Stimulated activated CD8-positive, alpha-beta memory T cell treated with anti-CD3 and anti-CD28 coated beads, Interleukin-4, amount 100 ng/mL, for 48 hours (primary cell): ENCODE results near the gene PCDH9.
"Not testable (repeated sequence)": the region's sequence is repeated elsewhere in the genome, so short reads cannot be mapped to it uniquely, and the experiment has no call there.

Experiments used
- DNase-seq: peaks from one replicate; pipeline ENCODE4 v3.0.0-alpha.2; 2020

PCDH9 gene

GRCh38 chr13:67123165-67123564 lies 107.0 kb downstream of the PCDH9 start:
- DNase-seq, result no peak

GRCh38 chr13:67122251-67122650 lies 107.9 kb downstream of the PCDH9 start:
- DNase-seq, result no peak

GRCh38 chr13:67120872-67121531 lies 109.1 kb downstream of the PCDH9 start:
- no peak for DNase-seq

GRCh38 chr13:67119481-67119894 lies 110.6 kb downstream of the PCDH9 start:
- DNase-seq, result no peak

- DNase-seq, result no peak
Observed at GRCh38 chr13:67118277-67118676, 111.9 kb downstream of the PCDH9 start.

GRCh38 chr13:67117010-67117550 lies 113.1 kb downstream of the PCDH9 start:
- no peak for DNase-seq

GRCh38 chr13:67107979-67108378 lies 122.2 kb downstream of the PCDH9 start:
- DNase-seq, result no peak

- no peak for DNase-seq
Observed at GRCh38 chr13:67106502-67107057, 123.6 kb downstream of the PCDH9 start.

GRCh38 chr13:67101730-67102467 lies 128.2 kb downstream of the PCDH9 start:
- no peak for DNase-seq

GRCh38 chr13:67100730-67101129 lies 129.4 kb downstream of the PCDH9 start:
- DNase-seq, result no peak

GRCh38 chr13:67099494-67099893 lies 130.6 kb downstream of the PCDH9 start:
- DNase-seq, result no peak

GRCh38 chr13:67097892-67098452 lies 132.2 kb downstream of the PCDH9 start:
- DNase-seq, result no peak

- DNase-seq, result not testable (repeated sequence)
Observed at GRCh38 chr13:67096893-67097292, 133.2 kb downstream of the PCDH9 start.

GRCh38 chr13:67096418-67096817 lies 133.7 kb downstream of the PCDH9 start:
- no peak for DNase-seq

GRCh38 chr13:67095621-67096020 lies 134.5 kb downstream of the PCDH9 start:
- DNase-seq, result no peak

- no peak for DNase-seq
Observed at GRCh38 chr13:67094952-67095351, 135.2 kb downstream of the PCDH9 start.

- no peak for DNase-seq
Observed at GRCh38 chr13:67094078-67094477, 136.1 kb downstream of the PCDH9 start.

GRCh38 chr13:67091603-67092002 lies 138.5 kb downstream of the PCDH9 start:
- no peak for DNase-seq

- no peak for DNase-seq
Observed at GRCh38 chr13:67090856-67091255, 139.3 kb downstream of the PCDH9 start.

GRCh38 chr13:67087527-67087926 lies 142.6 kb downstream of the PCDH9 start:
- DNase-seq, result no peak

- DNase-seq, result no peak
Observed at GRCh38 chr13:67086260-67086659, 143.9 kb downstream of the PCDH9 start.

GRCh38 chr13:67084066-67084465 lies 146.1 kb downstream of the PCDH9 start:
- no peak for DNase-seq

- DNase-seq, result no peak
Observed at GRCh38 chr13:67083519-67083918, 146.6 kb downstream of the PCDH9 start.

- DNase-seq, result no peak
Observed at GRCh38 chr13:67080351-67080750, 149.8 kb downstream of the PCDH9 start.
